Neural cell (in vitro differentiated cells): Measurements from ENCODE around the gene ARAP2. TPM values are rescaled to one million over a fixed set of nuclear protein-coding genes. Genes with fewer than 3 reads are reported as not detected.

Experiments used
- H2AFZ ChIP-seq: fragments of 200-600, 300-800 bp; sonication (generic), shearing (Covaris generic); 2 replicates; pipeline ENCODE4 v1.6.0; 2014; ENCODE audit warnings: low read depth, mild to moderate bottlenecking, antibody characterized with exemption, low read length, moderate library complexity
- H3F3A ChIP-seq: fragments of 200-600 bp; shearing (Covaris generic); 2 replicates; pipeline ENCODE4 v1.6.1; 2016; ENCODE audit warnings: mild to moderate bottlenecking, moderate library complexity, mixed read lengths, antibody characterized with exemption, low read length; ENCODE audit not compliant: insufficient read depth, poor library complexity, severe bottlenecking
- H3K27ac ChIP-seq: fragments of 200-600, 300-800 bp; sonication (generic), shearing (Covaris generic); 2 replicates; pipeline ENCODE4 v1.5.1; 2014; ENCODE audit warnings: mild to moderate bottlenecking, low read length, moderate library complexity
- H3K27me3 ChIP-seq: fragments of 300-800, 200-600 bp; sonication (generic), shearing (Covaris generic); 2 replicates; pipeline ENCODE4 v1.6.0; 2014; ENCODE audit warnings: mild to moderate bottlenecking, low read depth, low read length, moderate library complexity; ENCODE audit not compliant: insufficient read depth
- H3K36me3 ChIP-seq: fragments of 300-800, 200-600 bp; sonication (generic), shearing (Covaris generic); 2 replicates; pipeline ENCODE4 v1.5.1; 2014; ENCODE audit warnings: mild to moderate bottlenecking, antibody characterized with exemption, low read length, moderate library complexity; ENCODE audit not compliant: insufficient read depth
- H3K4me2 ChIP-seq: fragments of 300-800, 200-600 bp; sonication (generic), shearing (Covaris generic); 2 replicates; pipeline ENCODE4 v1.6.0; 2014; ENCODE audit warnings: mild to moderate bottlenecking, low read length
- H3K4me3 ChIP-seq: fragments of 300-800, 200-600 bp; sonication (generic), shearing (Covaris generic); 2 replicates; pipeline ENCODE4 v1.5.1; 2014; ENCODE audit warnings: mild to moderate bottlenecking, low read length, moderate library complexity
- H3K79me2 ChIP-seq: fragments of 200-600 bp; shearing (Covaris generic); replicated peaks from 2 replicates; pipeline ENCODE4 v1.6.0; 2014; ENCODE audit warnings: mild to moderate bottlenecking, low read length, moderate library complexity; ENCODE audit not compliant: insufficient read depth
- H3K9ac ChIP-seq: fragments of 300-800, 200-600 bp; sonication (generic), shearing (Covaris generic); 2 replicates; pipeline ENCODE4 v1.6.1; 2016; ENCODE audit warnings: mild to moderate bottlenecking, low read length, mixed read lengths
- H3K9me2 ChIP-seq: fragments of 200-600 bp; shearing (Covaris generic); 2 replicates; pipeline ENCODE4 v1.6.1; 2016; ENCODE audit warnings: mild to moderate bottlenecking, low read length, mixed read lengths; ENCODE audit not compliant: insufficient read depth
- H3K9me3 ChIP-seq: fragments of 200-600, 300-800 bp; sonication (generic), shearing (Covaris generic); 2 replicates; pipeline ENCODE4 v1.6.1; 2016; ENCODE audit warnings: mild to moderate bottlenecking, mixed run types, low read length, moderate library complexity, mixed read lengths
- H4K20me1 ChIP-seq: fragments of 200-600 bp; shearing (Covaris generic); 2 replicates; pipeline ENCODE4 v1.6.1; 2016; ENCODE audit warnings: mild to moderate bottlenecking, mixed run types; ENCODE audit not compliant: insufficient read depth
- CTCF ChIP-seq: fragments of 450-650 bp; IDR thresholded peaks from 2 replicates; pipeline ENCODE4 v1.5.1; 2014; ENCODE audit warnings: antibody characterized with exemption, mild to moderate bottlenecking, moderate library complexity; ENCODE audit not compliant: poor library complexity, severe bottlenecking
- EP300 ChIP-seq: fragments of 450-650 bp; conservative IDR thresholded peaks from 2 replicates; pipeline ENCODE4 v1.6.1; 2014; ENCODE audit warnings: antibody characterized with exemption, mild to moderate bottlenecking, moderate library complexity; ENCODE audit not compliant: poor library complexity, severe bottlenecking
- EZH2 ChIP-seq: fragments of 200-600, 300-800 bp; shearing (Covaris generic), sonication (generic); IDR thresholded peaks from 2 replicates; pipeline ENCODE4 v1.6.1; 2014; ENCODE audit warnings: antibody characterized with exemption, low read length, borderline replicate concordance, mild to moderate bottlenecking; ENCODE audit not compliant: insufficient read depth, poor library complexity, severe bottlenecking
- MXI1 ChIP-seq: fragments of 450-650 bp; conservative IDR thresholded peaks from 2 replicates; pipeline ENCODE4 v1.6.1; 2014; ENCODE audit warnings: antibody characterized with exemption, mild to moderate bottlenecking; ENCODE audit not compliant: poor library complexity, severe bottlenecking
- POLR2AphosphoS5 ChIP-seq: IDR thresholded peaks from 2 replicates; pipeline ENCODE4 v1.6.1; 2012
- RAD21 ChIP-seq: fragments of 450-650 bp; conservative IDR thresholded peaks from 2 replicates; pipeline ENCODE4 v1.6.1; 2014; ENCODE audit warnings: antibody characterized with exemption, mild to moderate bottlenecking, moderate library complexity
- REST ChIP-seq: IDR thresholded peaks from 2 replicates; pipeline ENCODE4 v1.6.1; 2012; ENCODE audit warnings: borderline replicate concordance
- SMC3 ChIP-seq: fragments of 450-650 bp; conservative IDR thresholded peaks from 2 replicates; pipeline ENCODE4 v1.6.1; 2014; ENCODE audit warnings: antibody characterized with exemption, mild to moderate bottlenecking, moderate library complexity; ENCODE audit not compliant: poor library complexity
- TAF1 ChIP-seq: IDR thresholded peaks from 2 replicates; pipeline ENCODE4 v1.6.1; 2012; ENCODE audit warnings: low read depth
- polyA plus RNA-seq: library from polyadenylated mRNA; depleted of rRNA; stranded (reverse); fragments of >200 nt; gene quantifications from 2 replicates; pipeline ENCODE4 v1.2.3, GENCODE V29; 2014

ARAP2 gene
- polyA plus RNA-seq, 1 donor from 2014 or later = 2.1 TPM

GRCh38 chr4:36064117-36064516, 180.2 kb downstream of the ARAP2 start:
- H2AFZ ChIP-seq = no peak overlapping the region
- H3K4me3 ChIP-seq = no peak overlapping the region
- no peak overlapping the region for H3K9ac ChIP-seq
- H3K27ac ChIP-seq = no peak overlapping the region
- no peaks in the 10 kb centered on the region for H3F3A ChIP-seq
- TF ChIP-seq TAF1 = no peak
- TF ChIP-seq CTCF = no peak
- no peak for TF ChIP-seq EZH2
- no peak for TF ChIP-seq REST
- TF ChIP-seq POLR2AphosphoS5 = no peak
- no peak for TF ChIP-seq EP300
- TF ChIP-seq MXI1 = no peak
- TF ChIP-seq RAD21 = no peak
- TF ChIP-seq SMC3 = no peak
- no peaks in the 10 kb centered on the region for H3K36me3 ChIP-seq
- no peaks in the 10 kb centered on the region for H3K9me2 ChIP-seq
- H3K27me3 ChIP-seq = no peaks in the 10 kb centered on the region
- no peak overlapping the region for H3K4me2 ChIP-seq
- no peaks in the 10 kb centered on the region for H3K9me3 ChIP-seq
- no peaks in the 10 kb centered on the region for H4K20me1 ChIP-seq
- no peaks in the 10 kb centered on the region for H3K79me2 ChIP-seq

- TF ChIP-seq POLR2AphosphoS5 (no peak), REST (no peak), RAD21 (no peak), TAF1 (no peak), EP300 (no peak), CTCF (no peak), EZH2 (no peak), SMC3 (no peak), MXI1 (no peak)
Observed at GRCh38 chr4:36056136-36056535, 188.2 kb downstream of the ARAP2 start.

More at GRCh38 chr4:36056136-36056535, 188.2 kb downstream of the ARAP2 start:
- no peaks in the 10 kb centered on the region for H3K27me3 ChIP-seq
- no peak overlapping the region for H3K27ac ChIP-seq
- H3K79me2 ChIP-seq = no peaks in the 10 kb centered on the region
- H2AFZ ChIP-seq = no peak overlapping the region
- no peaks in the 10 kb centered on the region for H3K9me2 ChIP-seq
- H3F3A ChIP-seq = no peaks in the 10 kb centered on the region
- no peaks in the 10 kb centered on the region for H4K20me1 ChIP-seq
- no peak overlapping the region for H3K4me2 ChIP-seq
- H3K4me3 ChIP-seq = no peak overlapping the region
- no peaks in the 10 kb centered on the region for H3K36me3 ChIP-seq
- H3K9ac ChIP-seq = no peak overlapping the region
- no peaks in the 10 kb centered on the region for H3K9me3 ChIP-seq
